Measurements from ENCODE around the gene C17orf114.

Gene C17orf114

DNA sequence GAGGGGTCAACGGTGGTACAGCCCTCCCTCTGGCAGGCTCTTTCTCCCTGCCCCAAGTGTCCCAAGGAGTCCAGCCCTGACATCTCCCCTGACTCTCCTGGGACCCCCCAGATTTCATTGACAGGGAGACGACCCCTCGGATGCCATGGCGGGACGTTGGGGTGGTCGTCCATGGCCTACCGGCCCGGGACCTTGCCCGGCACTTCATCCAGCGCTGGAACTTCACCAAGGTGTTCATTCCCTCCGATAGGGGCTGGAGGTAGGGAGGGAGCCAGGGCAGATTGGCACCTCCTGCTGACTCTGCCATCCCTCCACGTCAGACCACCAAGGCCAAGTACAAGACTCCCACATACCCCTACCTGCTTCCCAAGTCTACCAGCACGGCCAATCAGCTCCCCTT, 14.7 kb upstream of the C17orf114 start:
- Histone ChIP-seq H4K20me1 (ENCODE audit: insufficient read depth, low read length) (no peaks in the 10 kb centered on the region), H2AFZ (ENCODE audit: low read length) (no peak overlapping the region), H3K9me3 (ENCODE audit: low read length) (no peaks in the 10 kb centered on the region), H3K4me2 (ENCODE audit: low read length) (no peak overlapping the region), H3K4me1 (ENCODE audit: insufficient read depth, low read length, poor library complexity, severe bottlenecking) (no peaks in the 10 kb centered on the region), H3K79me2 (ENCODE audit: insufficient read depth, low read depth, low read length) (no peaks in the 10 kb centered on the region), H3K4me3 (ENCODE audit: low read depth, low read length, poor library complexity, severe bottlenecking) (no peak overlapping the region), H3K9me2 (ENCODE audit: insufficient read depth, low read length) (no peaks in the 10 kb centered on the region), H3K27ac (ENCODE audit: low read depth, low read length, poor library complexity, severe bottlenecking) (no peak overlapping the region), H3K36me3 (ENCODE audit: insufficient read depth, low read length) (no peaks in the 10 kb centered on the region)
- BruUV-seq (replicated peaks): no TSS peak
- no peak for DNase-seq (ENCODE audit: low spot score)
- intact Hi-C loops (cut with micrococcal nuclease; ENCODE audit: unreplicated experiment): no loop called here
- TF ChIP-seq EZH2phosphoT487 (IDR thresholded peaks at IDR 0.05; ENCODE audit: borderline replicate concordance, low read depth, low read length) (no peak), CTCF (conservative IDR thresholded peaks at IDR 0.05; ENCODE audit: low read length) (no peak)
- POLR2A ChIA-PET: interaction anchor here (0.5 kb wide), 1 partner anchor 9 kb away, joined by 3 read pairs; no protein-coding TSS in a partner anchor
- CTCF ChIA-PET (ENCODE audit: unreplicated experiment): no interaction called here

DNA sequence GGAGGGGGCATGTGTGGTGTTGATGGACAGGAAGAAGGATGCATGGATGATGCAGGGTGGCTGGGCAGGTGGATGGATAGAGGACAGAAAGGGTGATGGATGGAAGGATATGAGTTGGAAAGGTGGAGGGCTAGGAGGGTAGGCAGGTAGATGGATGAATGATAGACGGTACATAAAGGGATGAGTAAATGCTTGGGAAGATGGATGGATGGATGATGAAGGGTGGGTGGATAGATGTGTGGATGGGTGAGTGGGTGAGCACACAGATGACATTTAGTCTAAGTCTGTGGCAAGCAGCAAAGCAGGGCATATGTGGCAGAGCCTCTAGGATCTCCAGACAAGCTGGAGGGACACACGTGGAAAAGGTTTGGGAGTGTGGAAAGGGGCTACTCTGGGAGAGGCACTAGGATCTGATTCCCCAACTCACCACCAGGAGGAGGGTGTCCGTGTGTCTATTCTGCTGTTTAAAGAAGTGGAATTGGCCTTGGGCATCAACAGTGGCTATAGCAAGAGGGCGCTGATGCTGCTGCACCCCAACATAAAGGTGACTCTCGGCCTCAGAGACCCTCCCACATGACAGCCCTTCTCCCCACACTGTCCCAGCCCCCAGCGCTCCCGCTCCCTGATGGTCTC, 13.0 kb upstream of the C17orf114 start:
- DNase-seq (ENCODE audit: low spot score): no peak
- no peaks in the 10 kb centered on the region for H4K20me1 ChIP-seq (ENCODE audit: insufficient read depth, low read length)
- intact Hi-C loops (cut with micrococcal nuclease; ENCODE audit: unreplicated experiment): no loop called here
- no peaks in the 10 kb centered on the region for H3K4me1 ChIP-seq (ENCODE audit: insufficient read depth, low read length, poor library complexity, severe bottlenecking)
- no TSS peak for BruUV-seq (replicated peaks)
- no peak overlapping the region for H2AFZ ChIP-seq (ENCODE audit: low read length)
- no peaks in the 10 kb centered on the region for H3K79me2 ChIP-seq (ENCODE audit: insufficient read depth, low read depth, low read length)
- H3K9me2 ChIP-seq (ENCODE audit: insufficient read depth, low read length): no peaks in the 10 kb centered on the region
- no peak overlapping the region for H3K4me3 ChIP-seq (ENCODE audit: low read depth, low read length, poor library complexity, severe bottlenecking)
- ChIA-PET POLR2A (interaction anchor here (0.6 kb wide), 1 partner anchor 52 kb away, joined by 3 read pairs; no protein-coding TSS in a partner anchor), CTCF (ENCODE audit: unreplicated experiment) (no interaction called here)
- TF ChIP-seq CTCF (conservative IDR thresholded peaks at IDR 0.05; ENCODE audit: low read length): 0 out of 2 replicates have a peak, but pooled peaks have one; percentile 17
- no peak for TF ChIP-seq EZH2phosphoT487 (IDR thresholded peaks at IDR 0.05; ENCODE audit: borderline replicate concordance, low read depth, low read length)
- H3K4me2 ChIP-seq (ENCODE audit: low read length): no peak overlapping the region
- no peaks in the 10 kb centered on the region for H3K9me3 ChIP-seq (ENCODE audit: low read length)
- H3K27ac ChIP-seq (ENCODE audit: low read depth, low read length, poor library complexity, severe bottlenecking): no peak overlapping the region
- H3K36me3 ChIP-seq (ENCODE audit: insufficient read depth, low read length): no peaks in the 10 kb centered on the region

DNA sequence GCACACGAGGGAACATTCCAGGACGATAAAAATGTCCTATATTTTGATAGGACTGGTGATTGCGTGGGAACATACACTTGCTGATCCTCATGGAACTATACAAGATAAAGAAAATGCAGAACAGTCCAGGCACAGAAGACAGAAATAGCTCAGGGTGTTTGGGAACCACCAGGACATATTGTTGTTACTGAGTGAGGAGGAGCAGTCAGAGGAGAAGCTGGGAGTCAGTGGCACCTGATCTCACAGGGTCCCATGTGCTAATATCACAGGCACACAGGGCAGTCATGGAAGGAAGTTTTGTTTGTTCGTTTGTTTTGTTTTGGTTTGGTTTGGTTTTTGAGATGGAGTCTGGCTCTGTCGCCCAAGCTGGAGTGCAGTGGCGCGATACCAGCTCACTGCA, 10.6 kb upstream of the C17orf114 start:
- Histone ChIP-seq H3K79me2 (ENCODE audit: insufficient read depth, low read depth, low read length) (no peaks in the 10 kb centered on the region), H3K4me2 (ENCODE audit: low read length) (no peak overlapping the region), H3K27ac (ENCODE audit: low read depth, low read length, poor library complexity, severe bottlenecking) (no peak overlapping the region), H3K4me3 (ENCODE audit: low read depth, low read length, poor library complexity, severe bottlenecking) (no peak overlapping the region), H3K4me1 (ENCODE audit: insufficient read depth, low read length, poor library complexity, severe bottlenecking) (peaks cover 4% of the 10 kb centered on the region), H3K9me3 (ENCODE audit: low read length) (no peaks in the 10 kb centered on the region), H3K9me2 (ENCODE audit: insufficient read depth, low read length) (no peaks in the 10 kb centered on the region), H3K36me3 (ENCODE audit: insufficient read depth, low read length) (no peaks in the 10 kb centered on the region), H4K20me1 (ENCODE audit: insufficient read depth, low read length) (no peaks in the 10 kb centered on the region), H2AFZ (ENCODE audit: low read length) (no peak overlapping the region)
- DNase-seq (ENCODE audit: low spot score): no peak
- intact Hi-C loops (cut with micrococcal nuclease; ENCODE audit: unreplicated experiment): no loop called here
- no TSS peak for BruUV-seq (replicated peaks)
- no peak for TF ChIP-seq EZH2phosphoT487 (IDR thresholded peaks at IDR 0.05; ENCODE audit: borderline replicate concordance, low read depth, low read length)
- TF ChIP-seq CTCF (conservative IDR thresholded peaks at IDR 0.05; ENCODE audit: low read length): no peak
- ChIA-PET POLR2A (interaction anchor here (0.6 kb wide), 1 partner anchor 116 kb away, joined by 7 read pairs; no protein-coding TSS in a partner anchor), CTCF (ENCODE audit: unreplicated experiment) (no interaction called here)

All from OCI-LY7 (cell line).